ENCODE results near the gene CD4.

CD4 gene

GRCh38 chr12:6750506-6750905, 38.8 kb upstream of the CD4 start:
- in situ Hi-C loops (cut with MboI; ENCODE audit: low pct_unique_long_range_greater_than_20kb, low sequenced_read_pairs, unreplicated experiment), result no loop called here
- no peak for DNase-seq (ENCODE audit: low spot score)
- no peak for TF ChIP-seq CTCF (IDR thresholded peaks at IDR 0.05; ENCODE audit: extremely low read depth, insufficient read depth, missing control alignments)

GRCh38 chr12:6751767-6752166, 37.6 kb upstream of the CD4 start:
- TF ChIP-seq CTCF (IDR thresholded peaks at IDR 0.05; ENCODE audit: extremely low read depth, insufficient read depth, missing control alignments), result no peak
- in situ Hi-C loops (cut with MboI; ENCODE audit: low pct_unique_long_range_greater_than_20kb, low sequenced_read_pairs, unreplicated experiment), result no loop called here

GRCh38 chr12:6752167-6752920, 37.0 kb upstream of the CD4 start:
- in situ Hi-C loops (cut with MboI; ENCODE audit: low pct_unique_long_range_greater_than_20kb, low sequenced_read_pairs, unreplicated experiment), result no loop called here
- DNase-seq (ENCODE audit: low spot score), result peak; percentile 63
- TF ChIP-seq CTCF (IDR thresholded peaks at IDR 0.05; ENCODE audit: extremely low read depth, insufficient read depth, missing control alignments), result no peak

More at GRCh38 chr12:6751767-6752166, 37.6 kb upstream of the CD4 start:
- no peak for DNase-seq (ENCODE audit: low spot score)

- TF ChIP-seq CTCF (IDR thresholded peaks at IDR 0.05; ENCODE audit: extremely low read depth, insufficient read depth, missing control alignments), result peak; percentile 97
- in situ Hi-C loops (cut with MboI; ENCODE audit: low pct_unique_long_range_greater_than_20kb, low sequenced_read_pairs, unreplicated experiment), result no loop called here
- peak; percentile 99 for DNase-seq (ENCODE audit: low spot score)
Observed at GRCh38 chr12:6752921-6753771, 36.2 kb upstream of the CD4 start, which contains the start of gene MLF2. Gene MLF2, minus strand, starts transcription at chr12:6753141. Its CDS starts 807 bp downstream, at chr12:6752334.

- in situ Hi-C loops (cut with MboI; ENCODE audit: low pct_unique_long_range_greater_than_20kb, low sequenced_read_pairs, unreplicated experiment), result no loop called here
- DNase-seq (ENCODE audit: low spot score), result no peak
- TF ChIP-seq CTCF (IDR thresholded peaks at IDR 0.05; ENCODE audit: extremely low read depth, insufficient read depth, missing control alignments), result no peak
Observed at GRCh38 chr12:6753772-6754356, 35.5 kb upstream of the CD4 start.

GRCh38 chr12:6754411-6754810, 34.9 kb upstream of the CD4 start:
- no peak for TF ChIP-seq CTCF (IDR thresholded peaks at IDR 0.05; ENCODE audit: extremely low read depth, insufficient read depth, missing control alignments)
- in situ Hi-C loops (cut with MboI; ENCODE audit: low pct_unique_long_range_greater_than_20kb, low sequenced_read_pairs, unreplicated experiment), result no loop called here
- DNase-seq (ENCODE audit: low spot score), result no peak
